Urothelium cell line (cell line): ENCODE data around the gene TRPM2.
"Not testable (repeated sequence)": the region's sequence is repeated elsewhere in the genome, so short reads cannot be mapped to it uniquely, and the experiment has no call there.

Source experiments
- DNase-seq: peaks from one replicate; pipeline ENCODE4 v3.0.0; 2011; ENCODE audit warnings: low spot score, mixed read lengths
- FAIRE-seq: peaks from 2 replicates; lab custom pipeline; 2011; peaks lifted over from hg19 to GRCh38; lab: Jason Lieb, UNC

The TRPM2 gene

DNA sequence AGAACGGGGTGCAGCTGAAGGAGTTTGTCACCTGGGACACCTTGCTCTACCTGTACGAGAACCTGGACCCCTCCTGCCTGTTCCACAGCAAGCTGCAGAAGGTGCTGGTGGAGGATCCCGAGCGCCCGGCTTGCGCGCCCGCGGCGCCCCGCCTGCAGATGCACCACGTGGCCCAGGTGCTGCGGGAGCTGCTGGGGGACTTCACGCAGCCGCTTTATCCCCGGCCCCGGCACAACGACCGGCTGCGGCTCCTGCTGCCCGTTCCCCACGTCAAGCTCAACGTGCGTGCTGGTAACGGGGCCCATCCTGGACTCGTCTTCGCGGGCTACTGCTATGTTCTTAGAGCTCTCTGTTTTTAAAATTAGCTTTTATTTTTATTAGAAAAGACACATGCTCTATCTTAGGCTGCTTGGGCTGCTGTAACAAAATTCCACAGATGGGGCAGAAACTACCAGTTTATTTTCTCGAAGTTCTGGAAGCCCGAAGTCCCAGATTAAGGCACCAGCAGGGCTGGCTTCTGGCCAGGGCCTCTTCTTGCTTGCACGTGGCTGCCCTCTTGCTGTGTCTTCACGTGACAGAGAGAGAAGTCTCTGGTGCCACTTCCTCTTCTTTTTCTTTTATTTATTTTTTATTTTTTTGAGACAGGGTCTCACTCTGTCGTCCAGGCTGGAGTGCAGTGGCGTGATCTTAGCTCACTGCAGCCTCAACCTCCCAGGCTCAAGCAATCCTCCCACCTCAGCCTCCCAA lies 38.1 kb downstream of the TRPM2 start:
- FAIRE-seq (no peak), DNase-seq (no peak)

- FAIRE-seq (no peak), DNase-seq (no peak)
Observed at GRCh38 chr21:44392185-44392584, 38.8 kb downstream of the TRPM2 start.

DNA sequence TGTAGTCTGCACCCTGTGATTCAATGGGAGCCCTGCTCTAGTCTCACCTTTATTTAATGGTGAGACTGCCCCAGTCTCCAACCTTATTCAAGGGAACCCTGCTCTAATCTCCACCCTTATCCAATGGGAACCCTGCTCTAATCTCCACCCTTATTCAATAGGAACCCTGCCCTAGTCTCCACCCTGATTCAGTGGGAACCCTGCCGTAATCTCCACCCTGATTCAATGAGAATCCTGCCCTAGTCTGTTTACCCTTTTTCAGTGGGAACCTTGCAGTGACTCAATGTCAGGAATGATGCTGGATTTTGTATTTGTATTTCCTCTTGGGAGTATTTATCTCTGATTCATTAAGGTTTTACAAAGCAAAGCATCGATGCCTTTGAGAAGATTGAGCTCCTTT lies 39.5 kb downstream of the TRPM2 start:
- no peak for DNase-seq
- no peak for FAIRE-seq

DNA sequence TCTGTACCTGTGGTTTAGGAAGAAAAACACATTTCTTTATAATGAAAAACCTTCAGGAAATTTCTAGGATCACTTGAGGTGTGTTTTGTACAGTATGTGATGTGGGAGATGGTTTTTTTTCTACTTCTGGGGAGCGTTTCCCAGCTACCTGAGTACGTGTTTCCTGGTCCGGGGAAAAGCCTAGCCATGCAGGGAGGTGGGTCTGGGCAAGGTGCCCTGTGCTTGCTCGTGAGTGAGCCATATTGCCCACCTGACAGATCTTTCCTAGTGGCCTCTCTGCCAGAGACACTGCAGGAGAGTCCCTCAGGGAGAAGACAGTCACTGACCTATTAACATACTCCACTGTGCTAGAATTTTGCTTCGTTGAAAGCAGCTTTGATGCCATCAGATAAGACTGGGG lies 41.3 kb downstream of the TRPM2 start:
- DNase-seq (no peak), FAIRE-seq (no peak)

DNA sequence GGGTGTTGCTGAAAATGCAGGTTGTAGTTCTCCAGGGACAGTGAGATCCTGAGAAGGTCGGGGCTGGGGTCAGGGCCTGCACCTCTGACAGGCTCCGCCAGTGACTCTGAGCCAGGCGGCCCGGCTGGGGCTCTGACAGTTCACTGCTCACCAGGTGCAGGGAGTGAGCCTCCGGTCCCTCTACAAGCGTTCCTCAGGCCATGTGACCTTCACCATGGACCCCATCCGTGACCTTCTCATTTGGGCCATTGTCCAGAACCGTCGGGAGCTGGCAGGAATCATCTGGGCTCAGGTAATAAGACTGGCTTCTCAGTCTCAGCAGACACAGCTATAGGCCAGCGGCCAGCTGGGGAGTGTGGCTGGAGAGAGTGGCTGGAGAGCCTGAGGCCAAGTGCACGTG lies 41.8 kb downstream of the TRPM2 start:
- FAIRE-seq (no peak), DNase-seq (no peak)

DNA sequence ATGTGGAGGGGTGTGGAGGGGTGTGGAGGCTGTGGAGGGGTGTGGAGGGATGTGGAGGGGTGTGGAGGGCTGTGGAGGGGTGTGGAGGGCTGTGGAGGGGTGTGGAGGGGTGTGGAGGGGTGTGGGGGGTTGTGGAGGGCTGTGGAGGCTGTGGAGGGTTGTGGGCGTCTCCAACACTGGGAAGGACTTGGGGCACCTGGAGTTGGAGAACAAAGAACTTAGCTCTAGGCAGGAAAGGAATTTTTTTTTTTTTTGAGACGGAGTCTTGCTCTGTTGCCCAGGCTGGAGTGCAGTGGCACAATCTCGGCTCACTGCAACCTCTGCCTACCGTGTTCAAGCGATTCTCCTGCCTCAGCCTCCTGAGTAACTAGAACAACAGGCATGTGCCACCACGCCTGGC lies 43.4 kb downstream of the TRPM2 start:
- not testable (repeated sequence) for DNase-seq, FAIRE-seq

DNA sequence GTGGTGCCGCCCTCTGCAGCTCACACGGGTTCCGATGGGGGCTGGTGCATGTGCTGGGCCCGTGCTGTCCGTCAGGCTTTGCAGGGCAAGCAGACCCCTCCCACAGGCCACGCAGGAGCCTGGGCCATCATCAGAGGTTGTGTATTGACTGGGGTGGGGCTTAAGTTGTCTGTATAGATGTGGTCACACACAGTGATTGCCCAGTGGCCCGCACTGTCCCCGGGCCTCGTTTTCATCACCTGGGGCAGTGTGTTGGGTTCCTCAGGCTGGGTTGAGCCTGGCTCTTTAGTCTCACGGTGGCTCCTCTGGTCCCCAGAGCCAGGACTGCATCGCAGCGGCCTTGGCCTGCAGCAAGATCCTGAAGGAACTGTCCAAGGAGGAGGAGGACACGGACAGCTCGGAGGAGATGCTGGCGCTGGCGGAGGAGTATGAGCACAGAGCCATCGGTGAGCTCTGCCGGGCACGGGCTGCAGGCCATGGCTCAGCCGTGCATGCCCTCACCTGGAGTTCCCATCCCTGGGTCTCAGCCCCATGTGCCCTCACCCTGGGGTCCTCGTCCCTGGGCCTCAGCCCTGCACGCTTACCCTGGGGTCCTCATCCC lies 44.1 kb downstream of the TRPM2 start:
- FAIRE-seq (no peak), DNase-seq (no peak)

GRCh38 chr21:44398499-44398898 lies 45.1 kb downstream of the TRPM2 start:
- no peak for DNase-seq
- FAIRE-seq: no peak

DNA sequence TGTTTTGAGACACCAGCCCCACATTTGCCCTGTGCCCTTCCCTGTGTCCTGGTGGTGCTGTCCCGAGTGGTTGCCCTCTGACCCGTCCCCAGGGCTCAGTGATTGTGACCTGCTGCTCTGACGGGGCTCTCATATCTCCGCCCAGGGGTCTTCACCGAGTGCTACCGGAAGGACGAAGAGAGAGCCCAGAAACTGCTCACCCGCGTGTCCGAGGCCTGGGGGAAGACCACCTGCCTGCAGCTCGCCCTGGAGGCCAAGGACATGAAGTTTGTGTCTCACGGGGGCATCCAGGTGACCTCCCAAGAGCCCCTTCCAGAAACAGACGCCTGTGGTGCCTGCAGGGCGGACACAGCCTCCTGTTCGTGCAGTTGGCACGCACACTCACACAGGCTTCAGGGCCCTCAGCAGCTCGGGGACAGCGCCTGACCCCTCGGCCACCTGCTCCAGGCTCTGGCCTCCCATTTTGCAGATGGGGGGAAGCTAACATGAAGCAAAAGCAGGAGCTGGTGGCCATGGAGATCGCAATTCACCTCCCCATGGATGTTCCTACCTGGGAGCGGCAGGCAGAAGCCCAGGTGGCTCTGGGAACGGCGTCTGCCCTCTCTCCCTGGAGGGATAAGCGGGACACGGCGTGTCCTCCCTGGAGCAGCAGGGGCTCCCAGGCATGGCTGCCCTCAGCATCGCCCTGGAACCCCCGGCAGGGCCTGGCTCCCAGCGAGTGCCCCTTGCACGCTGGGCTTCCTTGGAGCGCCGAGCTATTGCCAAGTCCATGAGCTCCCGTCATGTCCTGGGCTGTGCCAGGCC lies 45.9 kb downstream of the TRPM2 start:
- DNase-seq (no peak), FAIRE-seq (no peak)

DNA sequence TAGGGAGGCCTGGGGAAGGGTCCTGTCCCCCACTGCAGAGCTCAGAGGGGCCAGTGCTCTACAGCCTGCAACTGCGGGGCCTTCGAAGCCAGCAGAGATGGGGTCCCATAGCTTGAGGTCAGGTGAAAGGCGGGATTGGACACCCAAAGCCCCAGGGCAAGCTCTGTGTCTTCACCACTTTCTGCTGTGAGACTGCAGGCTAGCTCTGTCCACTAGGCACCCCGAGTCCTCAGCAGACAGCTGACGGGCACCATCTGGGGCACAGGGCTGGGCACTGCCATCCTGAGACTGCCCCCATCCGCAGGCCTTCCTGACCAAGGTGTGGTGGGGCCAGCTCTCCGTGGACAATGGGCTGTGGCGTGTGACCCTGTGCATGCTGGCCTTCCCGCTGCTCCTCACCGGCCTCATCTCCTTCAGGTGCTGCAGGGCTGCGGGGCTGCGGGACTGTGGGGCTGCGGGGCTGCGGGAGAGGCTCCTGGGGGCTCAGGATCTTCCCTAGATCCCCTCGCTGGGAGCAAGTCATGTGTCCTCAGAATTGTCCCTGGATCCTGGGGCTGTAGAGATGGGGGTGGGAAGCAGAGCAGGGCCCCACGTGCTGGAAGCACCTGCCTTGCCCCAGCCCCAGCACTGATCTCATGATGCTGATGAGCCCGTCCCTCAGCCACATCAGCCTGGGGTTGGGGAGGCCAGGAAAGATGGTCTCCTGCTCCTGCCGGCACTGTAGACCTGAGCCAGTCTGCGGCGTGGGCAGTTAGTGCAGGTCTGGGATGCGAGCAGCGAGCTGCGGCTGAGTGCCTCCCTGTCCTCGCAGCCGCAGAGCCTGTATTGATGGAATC lies 46.8 kb downstream of the TRPM2 start:
- DNase-seq (no peak), FAIRE-seq (no peak)

GRCh38 chr21:44400791-44401385 lies 47.5 kb downstream of the TRPM2 start:
- DNase-seq (no peak), FAIRE-seq (no peak)

DNA sequence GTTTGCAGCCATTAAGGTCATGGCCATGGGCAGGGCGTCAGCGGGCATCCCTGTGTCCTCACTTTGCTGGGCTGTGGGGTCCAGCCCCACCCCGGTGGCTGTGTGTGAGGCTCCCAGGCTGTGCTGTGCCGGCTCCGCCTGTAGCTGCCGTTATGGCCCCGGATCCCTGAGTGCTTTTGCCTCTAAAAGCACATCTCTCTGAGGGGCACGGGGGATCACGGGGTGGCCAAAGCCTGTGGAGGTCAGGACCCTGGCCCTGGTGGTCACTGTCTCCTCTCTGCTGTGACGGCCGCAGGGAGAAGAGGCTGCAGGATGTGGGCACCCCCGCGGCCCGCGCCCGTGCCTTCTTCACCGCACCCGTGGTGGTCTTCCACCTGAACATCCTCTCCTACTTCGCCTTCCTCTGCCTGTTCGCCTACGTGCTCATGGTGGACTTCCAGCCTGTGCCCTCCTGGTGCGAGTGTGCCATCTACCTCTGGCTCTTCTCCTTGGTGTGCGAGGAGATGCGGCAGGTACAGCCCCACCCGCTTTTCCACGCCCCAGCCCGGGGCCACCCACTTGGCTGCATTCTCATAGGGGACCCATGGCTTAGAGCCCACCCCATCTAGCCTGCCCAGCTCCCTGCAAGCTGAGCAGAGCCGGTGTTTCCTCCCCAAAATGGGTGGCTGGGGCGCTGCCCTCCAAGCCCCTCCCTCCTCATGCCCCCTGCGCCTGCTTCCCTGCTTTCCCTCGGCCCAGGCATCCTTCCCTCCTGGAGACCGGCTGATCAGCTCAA lies 48.2 kb downstream of the TRPM2 start:
- DNase-seq (no peak), FAIRE-seq (no peak)

DNA sequence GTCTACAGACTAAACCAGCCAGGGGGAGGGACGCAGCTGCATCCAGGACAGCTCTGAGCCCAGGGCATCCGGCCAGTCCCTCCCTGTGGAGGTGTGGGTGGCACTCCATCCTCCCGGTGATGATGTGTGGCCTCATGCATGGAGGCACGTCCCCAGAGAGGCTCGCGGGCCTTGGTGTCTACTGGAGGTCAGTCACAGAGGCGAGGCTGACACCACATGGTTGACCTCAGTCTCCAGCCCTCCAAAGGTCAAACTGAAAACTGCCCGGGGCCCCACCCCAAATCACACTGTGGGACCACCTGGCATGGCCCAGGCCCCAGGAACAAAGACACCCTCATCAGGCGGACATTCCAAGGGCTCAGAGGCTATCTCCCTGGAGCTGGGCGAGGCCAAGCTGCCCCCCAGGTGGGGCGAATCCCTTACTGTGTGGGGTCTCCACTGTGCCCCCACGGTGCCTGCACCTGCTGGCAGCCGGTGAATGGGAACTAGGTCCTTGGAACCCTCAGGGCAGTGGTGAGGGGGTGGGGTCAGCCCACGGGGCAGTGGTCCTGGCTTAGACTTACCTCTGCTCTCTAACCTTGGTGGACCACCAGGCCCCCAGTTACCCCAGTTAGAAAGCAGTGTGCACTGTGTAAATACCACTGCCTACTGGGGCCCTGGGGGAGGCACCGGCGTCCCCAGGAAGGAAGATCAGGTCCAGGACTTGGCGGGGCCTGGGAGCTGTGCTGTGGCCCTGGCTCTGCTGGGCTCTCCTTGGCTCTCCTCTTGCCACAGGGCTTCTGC lies 49.1 kb downstream of the TRPM2 start:
- FAIRE-seq (peak; percentile 69), DNase-seq (peak; percentile 62)

- FAIRE-seq (peak; percentile 99), DNase-seq (no peak)
Observed at GRCh38 chr21:44403106-44404020, 49.9 kb downstream of the TRPM2 start.

DNA sequence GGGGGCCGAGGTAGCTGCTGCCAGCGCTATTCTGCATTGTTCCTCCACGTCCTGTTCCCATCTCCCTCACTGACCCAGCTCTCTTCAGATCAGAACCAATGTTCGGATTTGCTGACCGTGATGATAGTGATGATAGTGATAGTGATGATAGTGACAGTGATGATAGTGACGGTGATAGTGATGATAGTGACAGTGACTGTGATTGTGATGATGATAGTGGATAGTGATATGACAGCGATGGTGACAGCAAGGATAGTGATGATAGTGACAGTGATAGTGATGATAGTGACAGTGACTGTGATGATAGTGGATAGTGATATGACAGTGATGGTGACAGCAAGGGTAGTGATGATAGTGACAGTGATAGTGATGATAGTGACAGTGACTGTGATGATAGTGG lies 51.1 kb downstream of the TRPM2 start:
- peak; percentile 98 for FAIRE-seq
- not testable (repeated sequence) for DNase-seq

DNA sequence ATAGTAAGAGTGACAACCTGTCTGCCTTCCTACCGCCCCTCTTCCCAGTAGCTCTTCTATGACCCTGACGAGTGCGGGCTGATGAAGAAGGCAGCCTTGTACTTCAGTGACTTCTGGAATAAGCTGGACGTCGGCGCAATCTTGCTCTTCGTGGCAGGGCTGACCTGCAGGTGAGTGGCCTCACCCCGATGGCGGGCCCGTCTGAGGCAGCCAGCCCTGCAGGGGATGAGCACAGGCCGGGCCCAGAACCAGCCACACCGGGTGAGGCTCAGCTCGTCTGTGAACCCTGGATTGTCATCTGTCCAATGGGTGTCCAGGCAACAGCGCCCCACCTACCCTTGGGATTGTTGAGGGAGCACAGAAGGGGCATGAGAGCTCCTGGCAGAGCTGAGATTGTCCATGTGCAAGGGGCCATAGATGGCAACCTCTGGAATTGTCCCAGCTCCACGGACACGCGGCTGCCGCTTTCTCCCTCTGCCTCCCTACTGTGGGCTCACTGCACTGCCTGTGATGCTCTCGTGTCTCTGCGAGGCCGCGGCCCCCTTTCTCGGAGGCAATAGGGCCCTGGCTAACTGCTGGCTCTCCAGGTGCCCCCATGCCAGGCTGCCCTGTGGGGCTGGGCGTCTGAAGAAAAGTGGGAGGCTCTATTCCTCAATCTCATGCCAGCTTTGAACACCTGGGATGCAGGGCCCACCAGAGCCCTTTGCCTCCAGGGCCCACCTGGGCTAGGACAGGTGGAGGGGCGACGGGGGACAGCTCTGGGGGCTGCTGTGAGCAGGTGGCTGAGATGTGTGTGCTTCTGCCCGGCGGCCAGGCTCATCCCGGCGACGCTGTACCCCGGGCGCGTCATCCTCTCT lies 51.9 kb downstream of the TRPM2 start:
- DNase-seq (no peak), FAIRE-seq (no peak)
